Caco-2 (cell line): Measurements from ENCODE around the gene DIAPH2. TPM values are rescaled to one million over a fixed set of nuclear protein-coding genes. Genes with fewer than 3 reads are reported as not detected.

ENCODE experiments used
- BruUV-seq: library from RNA; stranded (reverse); fragments of 400-500 nt; replicated peaks from 2 replicates; lab custom pipeline; 2021; lab: Mats Ljungman, UMichigan
- CTCF ChIA-PET: fragments of 300-600 bp; sonication (Branson Sonifier 250); formaldehyde crosslinking; loops from one replicate; lab custom pipeline; 2022; ENCODE audit warnings: antibody characterized with exemption; lab: Charles Lee
- POLR2A ChIA-PET: fragments of 300-600 bp; sonication (Branson Sonifier 250); formaldehyde crosslinking; loops from one replicate; lab custom pipeline; 2022; ENCODE audit warnings: antibody characterized with exemption; lab: Charles Lee
- DNase-seq, 2 experiments: peaks; one replicate each; pipeline versions ENCODE4 v3.0.0 to v3.0.0-alpha.2; 2020 to 2022
- H3K27me3 ChIP-seq: replicated peaks from 2 replicates; pipeline ENCODE4 v1.6.0; 2011; ENCODE audit warnings: low read length; ENCODE audit not compliant: control insufficient read depth, insufficient read depth
- H3K36me3 ChIP-seq: 2 replicates; pipeline ENCODE4 v1.5.1; 2011; ENCODE audit warnings: low read length; ENCODE audit not compliant: control insufficient read depth, insufficient read depth
- H3K4me1 ChIP-seq: fragments of 250-450 bp; sonication (Bioruptor Pico); 2 replicates; pipeline ENCODE4 v1.5.1; 2020; ENCODE audit warnings: mild to moderate bottlenecking
- H3K4me3 ChIP-seq: 2 replicates; pipeline ENCODE4 v1.5.1; 2011; ENCODE audit warnings: low read depth, mild to moderate bottlenecking, control low read depth, low read length
- H3K9me3 ChIP-seq: fragments of 250-450 bp; sonication (Bioruptor Pico); 2 replicates; pipeline ENCODE4 v1.5.1; 2020; ENCODE audit warnings: mild to moderate bottlenecking, moderate library complexity
- H3K27ac Mint-ChIP-seq: one replicate; pipeline ENCODE4 v1.8.0; 2022; ENCODE audit warnings: mixed read lengths; ENCODE audit not compliant: unreplicated experiment
- H3K27me3 Mint-ChIP-seq: one replicate; pipeline ENCODE4 v1.8.0; 2022; ENCODE audit warnings: mixed read lengths; ENCODE audit not compliant: insufficient read depth, unreplicated experiment
- H3K36me3 Mint-ChIP-seq: one replicate; pipeline ENCODE4 v1.8.0; 2022; ENCODE audit warnings: mild to moderate bottlenecking, mixed read lengths; ENCODE audit not compliant: insufficient read depth, unreplicated experiment
- H3K4me1 Mint-ChIP-seq: one replicate; pipeline ENCODE4 v1.8.0; 2022; ENCODE audit warnings: low read depth, mixed read lengths; ENCODE audit not compliant: unreplicated experiment
- H3K4me3 Mint-ChIP-seq: one replicate; pipeline ENCODE4 v1.8.0; 2022; ENCODE audit warnings: mild to moderate bottlenecking, moderate library complexity, mixed read lengths; ENCODE audit not compliant: unreplicated experiment
- H3K9me3 Mint-ChIP-seq: one replicate; pipeline ENCODE4 v1.8.0; 2022; ENCODE audit warnings: mixed read lengths; ENCODE audit not compliant: unreplicated experiment
- intact Hi-C: fragments of 100-400 bp; cut with micrococcal nuclease; formaldehyde crosslinking; loops from one replicate; pipeline ENCODE4 v1.10.0; 2022; ENCODE audit not compliant: unreplicated experiment
- total RNA-seq: library from RNA; stranded (reverse); gene quantifications from 2 replicates; pipeline ENCODE4 v1.2.3, GENCODE V29; 2022
- TF ChIP-seq, protein P1 (sequence below), 2 experiments: fragments of 200-600 bp in 1 of 2; IDR thresholded peaks; 1 replicate in 1 of 2; 2 replicates in 1 of 2; pipeline versions ENCODE4 v1.5.1 to v1.8.0; 2011 to 2022; ENCODE audit warnings: antibody characterized with exemption in 1 of 2, control low read depth in 1 of 2, inconsistent platforms in 1 of 2, low read depth in 1 of 2, low read length in 1 of 2, mild to moderate bottlenecking in 1 of 2, moderate library complexity in 1 of 2; ENCODE audit not compliant: insufficient read depth in 1 of 2, severe bottlenecking in 1 of 2, unreplicated experiment in 1 of 2

Gene DIAPH2
- total RNA-seq, 1 experiment from 2014 or later: 16.1 TPM

DNA sequence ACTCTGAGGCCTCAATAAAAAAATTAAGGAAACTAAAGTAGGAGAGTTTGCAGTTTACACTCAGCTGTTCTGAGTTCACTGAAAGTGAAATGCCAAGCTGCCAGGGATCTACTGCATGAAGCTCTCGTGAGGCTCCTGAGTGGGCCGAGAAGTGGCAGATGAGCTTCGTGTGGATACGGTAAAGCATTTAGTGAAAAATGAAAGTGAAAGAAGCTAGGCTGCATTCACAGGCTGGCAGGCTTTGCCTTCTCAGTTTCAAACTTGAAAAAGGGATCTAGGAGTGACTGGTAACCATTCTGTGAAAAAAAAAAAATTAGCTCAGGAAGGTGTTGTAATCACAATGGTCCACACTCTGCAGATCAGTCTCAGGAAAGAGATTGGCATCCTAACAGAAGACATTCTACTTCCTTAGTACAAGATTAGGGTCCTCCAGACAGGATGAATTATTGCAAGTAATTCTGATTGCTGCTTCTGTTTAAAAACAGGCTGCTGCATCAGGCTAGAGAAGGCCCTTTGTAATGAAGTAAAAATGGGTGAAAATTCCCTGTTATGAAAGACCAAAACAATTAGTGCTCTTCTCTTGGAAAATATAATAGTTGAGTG is 879.0 kb downstream of the DIAPH2 start:
- Histone ChIP-seq H3K9me3 (no peaks in the 10 kb centered on the region), H3K4me1 (no peaks in the 10 kb centered on the region), H3K36me3 (no peaks in the 10 kb centered on the region), H3K27me3 (no peaks in the 10 kb centered on the region), H3K4me3 (no peak overlapping the region)
- TF ChIP-seq, protein P1, sequence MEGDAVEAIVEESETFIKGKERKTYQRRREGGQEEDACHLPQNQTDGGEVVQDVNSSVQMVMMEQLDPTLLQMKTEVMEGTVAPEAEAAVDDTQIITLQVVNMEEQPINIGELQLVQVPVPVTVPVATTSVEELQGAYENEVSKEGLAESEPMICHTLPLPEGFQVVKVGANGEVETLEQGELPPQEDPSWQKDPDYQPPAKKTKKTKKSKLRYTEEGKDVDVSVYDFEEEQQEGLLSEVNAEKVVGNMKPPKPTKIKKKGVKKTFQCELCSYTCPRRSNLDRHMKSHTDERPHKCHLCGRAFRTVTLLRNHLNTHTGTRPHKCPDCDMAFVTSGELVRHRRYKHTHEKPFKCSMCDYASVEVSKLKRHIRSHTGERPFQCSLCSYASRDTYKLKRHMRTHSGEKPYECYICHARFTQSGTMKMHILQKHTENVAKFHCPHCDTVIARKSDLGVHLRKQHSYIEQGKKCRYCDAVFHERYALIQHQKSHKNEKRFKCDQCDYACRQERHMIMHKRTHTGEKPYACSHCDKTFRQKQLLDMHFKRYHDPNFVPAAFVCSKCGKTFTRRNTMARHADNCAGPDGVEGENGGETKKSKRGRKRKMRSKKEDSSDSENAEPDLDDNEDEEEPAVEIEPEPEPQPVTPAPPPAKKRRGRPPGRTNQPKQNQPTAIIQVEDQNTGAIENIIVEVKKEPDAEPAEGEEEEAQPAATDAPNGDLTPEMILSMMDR (IDR thresholded peaks at IDR 0.05; ENCODE audit: insufficient read depth in 1 of 2, low read depth in 1 of 2, low read length in 1 of 2, severe bottlenecking in 1 of 2, unreplicated experiment in 1 of 2): no peak
- BruUV-seq: no TSS peak
- Mint-ChIP-seq H3K27ac (no peak overlapping the region), H3K4me3 (no peak overlapping the region), H3K27me3 (no peaks in the 10 kb centered on the region), H3K4me1 (no peaks in the 10 kb centered on the region), H3K9me3 (no peaks in the 10 kb centered on the region), H3K36me3 (no peaks in the 10 kb centered on the region)
- ChIA-PET CTCF (no interaction called here), POLR2A (no interaction called here)
- intact Hi-C loops: no loop called here
- no peak for DNase-seq

DNA sequence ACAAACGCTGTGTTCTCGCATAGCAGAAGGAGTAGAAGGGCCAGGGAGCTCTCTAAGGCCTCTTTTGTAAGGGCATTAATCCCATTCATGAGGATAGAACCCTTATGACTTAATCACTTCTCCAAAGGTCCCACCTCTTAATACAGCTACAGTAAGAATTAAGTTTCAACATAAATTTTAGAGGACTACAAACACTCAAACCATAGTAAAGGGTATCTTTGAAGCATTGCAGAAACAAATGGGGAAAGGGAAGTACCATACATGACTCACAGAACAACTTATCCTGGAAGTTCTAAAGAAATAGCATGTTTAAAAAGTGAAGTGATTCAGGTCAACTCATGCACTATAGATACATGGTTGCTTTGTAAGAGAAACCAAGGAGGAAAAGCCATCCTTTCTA is 879.9 kb downstream of the DIAPH2 start:
- H3K27me3 Mint-ChIP-seq: no peaks in the 10 kb centered on the region
- no peaks in the 10 kb centered on the region for H3K4me1 ChIP-seq
- no peaks in the 10 kb centered on the region for H3K36me3 ChIP-seq
- no peaks in the 10 kb centered on the region for H3K9me3 Mint-ChIP-seq
- no peak overlapping the region for H3K27ac Mint-ChIP-seq
- ChIA-PET POLR2A (no interaction called here), CTCF (no interaction called here)
- no TSS peak for BruUV-seq
- no peaks in the 10 kb centered on the region for H3K9me3 ChIP-seq
- no peak for DNase-seq
- H3K4me1 Mint-ChIP-seq: no peaks in the 10 kb centered on the region
- no peaks in the 10 kb centered on the region for H3K36me3 Mint-ChIP-seq
- no peaks in the 10 kb centered on the region for H3K27me3 ChIP-seq
- TF ChIP-seq, protein P1 (IDR thresholded peaks at IDR 0.05; ENCODE audit: insufficient read depth in 1 of 2, low read depth in 1 of 2, low read length in 1 of 2, severe bottlenecking in 1 of 2, unreplicated experiment in 1 of 2): no peak
- intact Hi-C loops: no loop called here
- no peak overlapping the region for H3K4me3 ChIP-seq
- no peak overlapping the region for H3K4me3 Mint-ChIP-seq

DNA sequence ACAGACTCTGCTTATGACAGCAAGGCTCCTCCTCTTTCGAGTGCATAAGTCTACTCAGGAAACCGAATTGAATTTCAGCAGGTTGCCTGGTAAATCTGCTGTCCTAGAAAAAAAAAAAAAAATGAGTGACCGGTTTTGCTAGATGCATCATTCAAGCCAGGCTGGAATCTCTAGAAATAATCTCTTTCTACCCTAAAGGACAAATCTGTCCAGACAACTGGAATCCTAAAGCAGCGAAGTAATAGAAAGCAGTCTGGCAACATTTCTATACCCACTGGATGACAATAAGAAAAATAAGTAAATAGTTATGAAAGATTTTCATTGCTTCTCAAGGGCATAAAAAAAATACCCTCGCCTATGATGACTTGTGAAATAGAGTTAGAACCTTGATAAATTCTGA is 902.5 kb downstream of the DIAPH2 start:
- Mint-ChIP-seq H3K27ac (no peak overlapping the region), H3K4me1 (no peaks in the 10 kb centered on the region), H3K36me3 (no peaks in the 10 kb centered on the region), H3K4me3 (no peak overlapping the region), H3K9me3 (no peaks in the 10 kb centered on the region), H3K27me3 (no peaks in the 10 kb centered on the region)
- TF ChIP-seq, protein P1 (IDR thresholded peaks at IDR 0.05; ENCODE audit: insufficient read depth in 1 of 2, low read depth in 1 of 2, low read length in 1 of 2, severe bottlenecking in 1 of 2, unreplicated experiment in 1 of 2): no peak
- intact Hi-C loops: no loop called here
- POLR2A ChIA-PET: no interaction called here
- no peaks in the 10 kb centered on the region for H3K27me3 ChIP-seq
- BruUV-seq: no TSS peak
- no peak overlapping the region for H3K4me3 ChIP-seq
- CTCF ChIA-PET: no interaction called here
- no peak for DNase-seq
- H3K9me3 ChIP-seq: no peaks in the 10 kb centered on the region
- H3K4me1 ChIP-seq: no peaks in the 10 kb centered on the region
- H3K36me3 ChIP-seq: no peaks in the 10 kb centered on the region
